DND-41 (cell line): Measurements from ENCODE around the gene LILRB2.

Experiments used
- ATAC-seq: fragments of 200-7000 bp; cut with Tn5 transposase; 3 replicates; pipeline ENCODE4 v1.9.1; 2021; ENCODE audit warnings: low read depth; ENCODE audit not compliant: insufficient read depth
- DNase-seq: peaks from one replicate; pipeline ENCODE4 v3.0.0-alpha.2; 2020
- H2AFZ ChIP-seq: 2 replicates; pipeline ENCODE4 v1.6.0; 2012; ENCODE audit warnings: low read depth, low read length
- H3K27ac ChIP-seq: 2 replicates; pipeline ENCODE4 v1.5.1; 2012; ENCODE audit warnings: low read length, inconsistent platforms
- H3K27me3 ChIP-seq: fragments of 200-600 bp; sonication (generic); 2 replicates; pipeline ENCODE4 v1.6.0; 2012; ENCODE audit warnings: low read length, mild to moderate bottlenecking, inconsistent platforms; ENCODE audit not compliant: insufficient read depth, poor library complexity
- H3K36me3 ChIP-seq: 2 replicates; pipeline ENCODE4 v1.5.1; 2012; ENCODE audit warnings: low read length, inconsistent platforms; ENCODE audit not compliant: insufficient read depth
- H3K4me1 ChIP-seq: 2 replicates; pipeline ENCODE4 v1.5.1; 2012; ENCODE audit warnings: mild to moderate bottlenecking, low read length; ENCODE audit not compliant: insufficient read depth
- H3K4me2 ChIP-seq: 2 replicates; pipeline ENCODE4 v1.6.0; 2012; ENCODE audit warnings: mild to moderate bottlenecking, moderate library complexity, low read length, inconsistent platforms; ENCODE audit not compliant: insufficient read depth
- H3K4me3 ChIP-seq, 2 experiments: fragments of 200-600 bp in 1 of 2; shearing (Covaris generic) in 1 of 2; 2 replicates each; pipeline ENCODE4 v1.5.1; 2012 to 2016; ENCODE audit warnings: inconsistent platforms in 2 of 2, low read length in 2 of 2, mild to moderate bottlenecking in 2 of 2, low read depth in 1 of 2, moderate library complexity in 1 of 2
- H3K79me2 ChIP-seq: 2 replicates; pipeline ENCODE4 v1.6.0; 2012; ENCODE audit warnings: low read length, inconsistent platforms; ENCODE audit not compliant: insufficient read depth
- H3K9ac ChIP-seq: 2 replicates; pipeline ENCODE4 v1.6.0; 2012; ENCODE audit warnings: low read depth, mild to moderate bottlenecking, inconsistent platforms, low read length, moderate library complexity
- H3K9me3 ChIP-seq: 2 replicates; pipeline ENCODE4 v1.5.1; 2012; ENCODE audit warnings: low read length, moderate library complexity, mild to moderate bottlenecking, inconsistent platforms; ENCODE audit not compliant: insufficient read depth, severe bottlenecking
- H4K20me1 ChIP-seq: 2 replicates; pipeline ENCODE4 v1.6.0; 2012; ENCODE audit warnings: low read length; ENCODE audit not compliant: insufficient read depth
- EZH2 ChIP-seq: IDR thresholded peaks from 3 replicates; pipeline ENCODE4 v1.6.1; 2012; ENCODE audit warnings: borderline replicate concordance, low read depth, mild to moderate bottlenecking, moderate library complexity, low read length, inconsistent platforms; ENCODE audit not compliant: severe bottlenecking
- TF ChIP-seq, protein P1 (sequence below): IDR thresholded peaks from 2 replicates; pipeline ENCODE4 v1.5.1; 2012; ENCODE audit warnings: borderline replicate concordance, low read length, moderate library complexity, mild to moderate bottlenecking; ENCODE audit not compliant: poor library complexity, severe bottlenecking; ENCODE audit errors: extremely low read depth

LILRB2 gene

DNA sequence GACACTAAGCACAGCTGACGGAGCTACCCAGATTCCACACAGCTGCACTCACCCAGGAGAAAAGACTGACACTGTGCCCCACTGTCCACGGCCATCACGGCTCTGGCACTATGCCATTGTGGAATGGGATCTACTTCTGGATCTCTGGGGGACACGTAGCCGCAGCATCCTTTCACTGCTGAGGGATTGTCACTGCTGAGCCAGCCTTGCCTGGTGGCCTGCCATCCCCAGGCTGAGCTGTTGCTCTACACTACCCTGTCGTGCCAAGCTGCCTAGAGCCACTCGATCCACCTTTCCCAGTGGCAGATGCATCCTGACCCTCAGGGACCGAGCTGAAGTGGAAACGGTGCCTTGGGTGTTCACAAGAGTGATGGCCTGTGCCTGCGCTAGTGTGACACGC, 18.8 kb downstream of the LILRB2 start:
- Histone ChIP-seq H3K9ac (no peak overlapping the region), H3K4me1 (no peaks in the 10 kb centered on the region), H3K4me3 (no peak overlapping the region), H3K27me3 (no peaks in the 10 kb centered on the region), H3K27ac (no peak overlapping the region), H3K9me3 (no peaks in the 10 kb centered on the region), H2AFZ (no peak overlapping the region), H3K79me2 (no peaks in the 10 kb centered on the region), H4K20me1 (no peaks in the 10 kb centered on the region), H3K36me3 (no peaks in the 10 kb centered on the region), H3K4me2 (no peak overlapping the region)
- no peak for TF ChIP-seq EZH2
- TF ChIP-seq, protein P1, sequence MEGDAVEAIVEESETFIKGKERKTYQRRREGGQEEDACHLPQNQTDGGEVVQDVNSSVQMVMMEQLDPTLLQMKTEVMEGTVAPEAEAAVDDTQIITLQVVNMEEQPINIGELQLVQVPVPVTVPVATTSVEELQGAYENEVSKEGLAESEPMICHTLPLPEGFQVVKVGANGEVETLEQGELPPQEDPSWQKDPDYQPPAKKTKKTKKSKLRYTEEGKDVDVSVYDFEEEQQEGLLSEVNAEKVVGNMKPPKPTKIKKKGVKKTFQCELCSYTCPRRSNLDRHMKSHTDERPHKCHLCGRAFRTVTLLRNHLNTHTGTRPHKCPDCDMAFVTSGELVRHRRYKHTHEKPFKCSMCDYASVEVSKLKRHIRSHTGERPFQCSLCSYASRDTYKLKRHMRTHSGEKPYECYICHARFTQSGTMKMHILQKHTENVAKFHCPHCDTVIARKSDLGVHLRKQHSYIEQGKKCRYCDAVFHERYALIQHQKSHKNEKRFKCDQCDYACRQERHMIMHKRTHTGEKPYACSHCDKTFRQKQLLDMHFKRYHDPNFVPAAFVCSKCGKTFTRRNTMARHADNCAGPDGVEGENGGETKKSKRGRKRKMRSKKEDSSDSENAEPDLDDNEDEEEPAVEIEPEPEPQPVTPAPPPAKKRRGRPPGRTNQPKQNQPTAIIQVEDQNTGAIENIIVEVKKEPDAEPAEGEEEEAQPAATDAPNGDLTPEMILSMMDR, result no peak
- DNase-seq (no peak), ATAC-seq (no peak)

DNA sequence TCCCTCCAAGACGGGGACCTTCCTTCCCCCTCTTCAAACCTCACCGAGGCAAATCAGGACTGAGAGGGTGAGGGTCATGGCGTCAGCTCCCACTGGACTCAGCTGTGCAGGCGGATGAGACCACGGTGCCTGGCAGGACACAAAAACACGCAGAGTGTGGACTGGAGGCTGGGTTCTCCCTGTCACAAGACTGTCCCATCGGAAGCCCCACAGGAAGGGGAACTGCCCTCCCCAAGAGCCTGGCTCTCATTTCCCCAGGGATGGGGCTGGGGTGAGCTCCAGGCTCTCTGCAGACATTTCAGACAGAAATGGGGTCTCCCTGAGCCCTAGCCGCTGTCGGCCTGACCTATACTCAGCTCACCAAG, 23.8 kb downstream of the LILRB2 start, which contains the start of gene LILRB5:
TSS of gene LILRB5 (minus strand) at position 158 of the 365 bp plus-strand sequence. CDS start at position 78, 80 bp downstream.
- Histone ChIP-seq H3K9ac (no peak within 1 kb of the TSS), H3K4me1 (no peaks in the 10 kb centered on the region), H3K4me3 (no peak within 1 kb of the TSS), H3K36me3 (no peaks in the 10 kb centered on the region), H3K79me2 (no peaks in the 10 kb centered on the region), H2AFZ (no peak within 1 kb of the TSS), H4K20me1 (0 out of 2 replicates have a peak, but pooled peaks cover 2% of the 10 kb centered on the region), H3K9me3 (no peaks in the 10 kb centered on the region), H3K27me3 (no peaks in the 10 kb centered on the region), H3K4me2 (no peak within 1 kb of the TSS), H3K27ac (no peak within 1 kb of the TSS)
- DNase-seq (no peak), ATAC-seq (no peak)
- no peak for TF ChIP-seq EZH2
- TF ChIP-seq, protein P1, result no peak

DNA sequence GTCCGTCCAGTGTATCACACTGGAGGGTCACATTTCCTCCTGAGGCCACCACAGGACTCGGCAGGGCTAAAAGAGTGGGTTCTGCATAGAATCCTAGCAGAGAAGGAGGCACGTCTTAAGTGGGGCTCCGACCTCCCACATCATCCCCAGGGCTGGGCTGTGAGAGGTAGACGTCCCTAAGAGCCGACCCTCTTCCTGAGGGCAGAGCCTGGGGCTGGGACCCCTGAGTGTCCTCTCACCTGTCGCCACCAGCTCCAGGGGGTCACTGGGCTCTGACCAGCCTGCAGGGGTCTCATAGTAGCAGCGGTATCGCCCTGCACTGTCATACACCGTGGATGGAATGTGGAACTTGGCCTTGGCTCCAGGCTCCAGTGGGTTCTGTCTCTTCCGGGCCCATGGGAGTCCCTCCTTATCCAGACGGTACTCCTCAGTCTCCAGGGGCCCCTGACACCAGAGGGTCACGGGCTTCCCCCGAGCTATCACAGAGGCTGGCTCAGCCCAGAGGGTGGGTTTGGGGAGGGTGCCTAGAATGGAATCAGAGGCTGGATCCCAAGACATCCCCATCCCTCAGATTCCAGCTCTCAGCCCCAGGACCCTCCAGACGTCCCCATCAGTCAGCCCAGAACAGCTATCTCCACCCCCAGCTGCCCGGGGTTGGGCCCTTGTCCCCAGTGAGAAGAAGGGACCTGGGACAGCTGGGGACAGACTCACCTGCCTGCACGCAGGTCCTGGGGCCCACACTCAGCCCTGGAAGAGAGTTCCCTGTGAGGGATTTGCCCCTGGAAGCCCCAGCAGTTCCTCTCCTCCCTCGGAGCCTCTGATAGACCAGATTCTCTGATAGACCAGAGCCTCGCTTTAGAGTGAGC, 24.4 kb downstream of the LILRB2 start:
- Histone ChIP-seq H3K36me3 (no peaks in the 10 kb centered on the region), H3K27me3 (no peaks in the 10 kb centered on the region), H3K27ac (no peak overlapping the region), H3K4me3 (no peak overlapping the region), H4K20me1 (0 out of 2 replicates have a peak, but pooled peaks cover 2% of the 10 kb centered on the region), H3K4me1 (no peaks in the 10 kb centered on the region), H3K4me2 (no peak overlapping the region), H3K9me3 (no peaks in the 10 kb centered on the region), H3K79me2 (no peaks in the 10 kb centered on the region), H3K9ac (no peak overlapping the region), H2AFZ (no peak overlapping the region)
- TF ChIP-seq EZH2, result no peak
- TF ChIP-seq, protein P1, result no peak
- DNase-seq (no peak), ATAC-seq (no peak)
